Measurements from ENCODE around the gene KRTAP10-9.

DNA sequence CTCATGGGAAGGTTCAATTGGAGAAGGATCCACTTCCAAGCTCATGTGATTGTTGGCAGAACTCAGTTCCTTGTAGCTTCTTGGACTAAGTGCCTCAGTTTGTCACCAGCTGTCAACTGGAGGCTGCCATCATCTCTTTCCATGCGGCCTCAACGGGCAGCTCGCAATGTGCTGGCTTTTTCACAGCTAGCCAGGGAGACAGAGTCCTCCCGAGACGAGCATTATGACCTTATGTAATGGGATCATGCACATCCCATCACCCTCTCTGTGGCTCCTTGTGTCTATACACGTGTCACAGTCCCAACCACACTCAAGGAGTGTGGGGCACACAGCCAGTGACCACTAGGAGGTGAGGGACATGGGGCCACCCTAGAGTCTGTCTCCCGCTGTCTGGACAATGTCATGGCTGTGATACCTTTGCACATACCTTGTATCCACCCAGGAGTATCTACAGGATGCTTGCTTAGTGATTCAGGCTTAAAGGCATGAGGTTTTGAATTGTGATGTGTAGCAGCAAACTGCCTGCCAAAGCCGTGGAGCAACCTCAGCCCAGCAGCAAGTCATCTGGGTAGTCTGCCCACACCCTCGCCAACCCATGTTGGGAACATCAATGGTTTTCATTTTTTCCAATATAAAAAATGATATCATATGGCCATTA is 30.7 kb upstream of the KRTAP10-9 start:
- TF ChIP-seq, protein P1, sequence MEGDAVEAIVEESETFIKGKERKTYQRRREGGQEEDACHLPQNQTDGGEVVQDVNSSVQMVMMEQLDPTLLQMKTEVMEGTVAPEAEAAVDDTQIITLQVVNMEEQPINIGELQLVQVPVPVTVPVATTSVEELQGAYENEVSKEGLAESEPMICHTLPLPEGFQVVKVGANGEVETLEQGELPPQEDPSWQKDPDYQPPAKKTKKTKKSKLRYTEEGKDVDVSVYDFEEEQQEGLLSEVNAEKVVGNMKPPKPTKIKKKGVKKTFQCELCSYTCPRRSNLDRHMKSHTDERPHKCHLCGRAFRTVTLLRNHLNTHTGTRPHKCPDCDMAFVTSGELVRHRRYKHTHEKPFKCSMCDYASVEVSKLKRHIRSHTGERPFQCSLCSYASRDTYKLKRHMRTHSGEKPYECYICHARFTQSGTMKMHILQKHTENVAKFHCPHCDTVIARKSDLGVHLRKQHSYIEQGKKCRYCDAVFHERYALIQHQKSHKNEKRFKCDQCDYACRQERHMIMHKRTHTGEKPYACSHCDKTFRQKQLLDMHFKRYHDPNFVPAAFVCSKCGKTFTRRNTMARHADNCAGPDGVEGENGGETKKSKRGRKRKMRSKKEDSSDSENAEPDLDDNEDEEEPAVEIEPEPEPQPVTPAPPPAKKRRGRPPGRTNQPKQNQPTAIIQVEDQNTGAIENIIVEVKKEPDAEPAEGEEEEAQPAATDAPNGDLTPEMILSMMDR (IDR thresholded peaks at IDR 0.05 in 8 of 11, conservative IDR thresholded peaks at IDR 0.05 in 3 of 11), result no peak
- TF ChIP-seq POLR2A (IDR thresholded peaks at IDR 0.05) (no peak), POLR2AphosphoS5 (IDR thresholded peaks at IDR 0.05) (no peak)
